ENCODE measurements around the gene RANBP3.

RANBP3 gene

GRCh38 chr19:5985098-5985783 is 7.3 kb upstream of the RANBP3 start:
- DNase-seq: no peak

- DNase-seq: no peak
Observed at GRCh38 chr19:5984600-5984999, 6.7 kb upstream of the RANBP3 start.

- peak in 1 of 2 donors; percentile 9 for DNase-seq
Observed at GRCh38 chr19:5983367-5983955, 5.5 kb upstream of the RANBP3 start.

DNA sequence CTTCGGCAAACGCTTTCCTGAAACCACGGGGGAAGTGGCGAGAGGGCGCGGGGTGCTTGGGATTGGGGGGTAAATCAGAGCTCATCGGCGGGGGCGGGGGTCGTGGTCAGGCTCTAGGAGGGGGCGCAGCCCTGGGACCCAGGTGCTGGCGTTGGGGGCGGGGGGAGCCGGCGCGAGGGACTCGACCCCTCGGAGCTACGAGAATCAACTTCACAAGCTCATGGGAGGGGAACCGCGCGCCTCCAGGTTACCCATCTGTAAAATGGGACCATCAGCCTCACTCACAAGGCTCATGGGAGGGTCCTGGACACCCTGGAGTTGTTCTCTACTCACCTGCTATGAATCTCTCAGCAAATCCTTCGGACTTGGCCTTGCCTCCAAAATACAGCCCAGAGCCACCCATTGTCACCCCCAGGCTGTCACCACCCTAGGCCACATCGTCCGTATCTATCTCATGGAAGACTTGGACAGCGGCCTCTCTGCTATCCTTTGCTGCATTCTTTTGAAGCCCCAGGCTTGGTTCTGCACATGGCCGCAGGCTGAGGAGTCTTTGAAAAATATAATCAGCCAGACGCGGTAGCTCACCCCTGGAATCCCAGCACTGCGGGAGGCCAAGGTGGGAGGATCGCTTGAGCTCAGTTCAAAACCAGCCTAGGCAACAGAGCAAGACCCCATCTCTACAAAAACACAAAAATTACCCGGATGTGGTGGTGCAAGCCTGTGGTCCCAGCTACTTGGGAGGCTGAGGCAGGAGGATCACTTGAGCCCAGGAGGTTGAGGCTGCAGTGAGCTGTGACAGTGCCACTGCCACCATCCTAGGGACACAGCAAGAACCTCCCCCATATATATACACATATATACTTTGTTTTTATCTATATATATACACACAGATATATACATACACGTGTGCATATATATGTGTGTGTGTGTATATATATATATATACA is 939 bp upstream of the RANBP3 start:
- DNase-seq: peak; percentile 26 to 29

DNA sequence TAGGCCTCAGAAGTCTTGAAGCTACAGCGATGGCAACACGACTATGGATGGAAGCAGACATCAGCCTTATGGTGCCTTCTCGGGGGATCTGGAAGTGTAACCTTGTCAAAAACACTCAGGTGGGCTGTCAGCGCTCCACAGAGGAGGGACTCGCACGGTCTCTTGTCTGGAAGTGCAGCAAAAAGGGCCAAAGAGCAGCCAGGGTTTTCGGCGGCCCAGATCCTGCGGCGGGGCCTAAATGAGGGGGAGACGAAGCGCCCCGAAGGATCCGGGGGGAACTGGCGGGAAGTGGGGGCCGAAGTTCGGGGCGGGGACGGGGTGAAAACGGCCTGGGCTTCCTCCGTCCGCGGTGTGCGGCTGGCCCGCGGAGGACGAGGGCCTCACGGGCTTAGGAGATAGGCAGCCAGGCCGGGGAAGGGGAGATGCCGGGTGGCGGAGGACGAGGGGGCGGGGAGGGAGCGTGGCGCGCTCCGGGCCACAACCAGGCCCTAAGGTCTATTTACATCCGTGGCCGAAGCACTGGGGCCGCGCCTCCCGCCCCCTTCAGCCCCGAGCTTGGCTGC is 637 bp downstream of the RANBP3 start:
- peak in 1 of 2 donors; percentile 33 for DNase-seq

DNA sequence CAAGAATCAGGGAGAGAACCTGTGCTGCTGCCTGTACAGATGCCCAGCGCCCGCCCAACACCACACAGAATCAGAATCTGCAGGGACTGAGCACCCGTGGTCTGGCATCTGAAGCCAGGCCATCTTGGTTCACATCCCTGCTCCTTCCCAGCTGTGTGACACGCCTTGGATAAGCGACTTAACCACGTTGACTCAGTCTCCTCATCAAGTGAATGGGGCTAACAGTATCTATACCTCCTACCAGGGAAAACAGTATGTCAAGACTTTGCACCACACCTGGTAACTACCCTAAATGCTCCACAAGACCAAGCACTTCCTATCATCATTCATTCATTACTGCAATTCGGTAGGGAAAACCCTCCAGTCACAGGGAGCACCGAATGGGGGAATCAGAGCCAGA is 1.2 kb downstream of the RANBP3 start:
- no peak for DNase-seq

- no peak for DNase-seq
Observed at GRCh38 chr19:5975388-5975728, 2.6 kb downstream of the RANBP3 start.

DNA sequence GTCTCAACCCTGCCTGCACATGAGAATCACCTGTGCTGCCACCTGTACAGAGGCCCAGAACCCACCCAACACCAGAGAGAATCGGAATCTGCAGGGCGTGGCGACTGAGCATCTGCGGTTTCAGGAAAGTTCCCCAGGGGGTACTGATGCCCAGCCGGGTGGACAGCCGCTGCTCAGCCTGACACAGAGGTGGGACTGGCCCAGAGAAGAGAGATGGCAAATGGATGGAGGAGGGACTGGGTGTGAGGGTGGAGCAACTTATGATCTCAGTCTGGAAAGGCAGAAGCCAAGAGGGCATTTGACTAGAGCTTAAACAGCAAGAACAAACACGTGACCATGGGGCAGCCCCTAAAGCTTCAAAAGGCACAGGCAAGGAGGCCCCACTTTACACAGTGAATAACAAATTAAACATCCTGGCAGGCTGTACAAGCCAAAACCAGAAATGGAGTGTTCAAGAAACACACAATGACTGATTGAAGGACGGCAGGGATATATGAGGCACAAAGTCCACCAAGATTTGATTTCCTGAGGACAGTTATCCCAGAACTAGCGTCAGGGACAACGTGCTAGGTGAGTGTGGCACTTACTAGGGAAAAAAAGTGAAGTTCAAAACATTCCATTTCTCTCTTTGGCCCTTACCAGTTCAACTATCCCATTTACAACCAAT is 3.1 kb downstream of the RANBP3 start:
- peak; percentile 50 to 55 for DNase-seq

- no peak for DNase-seq
Observed at GRCh38 chr19:5973867-5974635, 3.9 kb downstream of the RANBP3 start.

DNA sequence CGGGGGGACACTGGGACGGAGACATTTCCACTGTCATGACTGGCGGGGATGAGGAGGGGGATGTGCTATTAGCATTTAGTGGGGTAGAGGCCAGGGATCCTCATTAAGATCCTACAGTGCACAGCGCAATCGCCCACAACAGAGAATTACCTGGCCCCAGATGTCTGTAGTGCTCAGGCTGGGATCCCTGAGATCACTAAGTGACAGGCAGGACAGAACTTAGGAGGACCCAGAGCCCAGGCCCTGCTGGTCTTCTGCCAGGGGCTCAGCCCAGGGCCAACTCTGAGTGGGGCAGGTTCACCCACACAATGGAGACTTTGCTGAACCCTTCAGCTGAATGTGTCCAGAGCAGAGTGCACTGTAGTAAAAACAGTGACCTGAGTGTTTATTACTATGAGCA is 4.6 kb downstream of the RANBP3 start:
- no peak for DNase-seq

DNA sequence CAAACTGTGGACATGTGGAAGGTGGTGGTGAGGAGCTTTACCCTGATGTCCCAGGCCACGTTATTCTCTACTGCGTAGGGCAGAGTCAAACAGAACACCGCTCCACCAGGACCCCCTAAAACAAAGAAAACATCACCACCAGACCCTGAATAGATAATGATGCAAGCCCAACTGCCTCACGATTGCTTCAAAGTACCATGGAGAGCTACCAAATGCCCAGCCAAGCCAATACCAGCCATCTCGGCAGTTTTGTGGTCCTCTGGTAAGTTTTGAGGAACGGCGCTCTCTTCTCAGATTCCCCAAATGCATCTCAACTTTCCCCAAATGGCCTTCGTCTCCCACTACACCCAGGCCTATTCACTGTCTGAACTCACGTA is 5.6 kb downstream of the RANBP3 start:
- DNase-seq: no peak

DNA sequence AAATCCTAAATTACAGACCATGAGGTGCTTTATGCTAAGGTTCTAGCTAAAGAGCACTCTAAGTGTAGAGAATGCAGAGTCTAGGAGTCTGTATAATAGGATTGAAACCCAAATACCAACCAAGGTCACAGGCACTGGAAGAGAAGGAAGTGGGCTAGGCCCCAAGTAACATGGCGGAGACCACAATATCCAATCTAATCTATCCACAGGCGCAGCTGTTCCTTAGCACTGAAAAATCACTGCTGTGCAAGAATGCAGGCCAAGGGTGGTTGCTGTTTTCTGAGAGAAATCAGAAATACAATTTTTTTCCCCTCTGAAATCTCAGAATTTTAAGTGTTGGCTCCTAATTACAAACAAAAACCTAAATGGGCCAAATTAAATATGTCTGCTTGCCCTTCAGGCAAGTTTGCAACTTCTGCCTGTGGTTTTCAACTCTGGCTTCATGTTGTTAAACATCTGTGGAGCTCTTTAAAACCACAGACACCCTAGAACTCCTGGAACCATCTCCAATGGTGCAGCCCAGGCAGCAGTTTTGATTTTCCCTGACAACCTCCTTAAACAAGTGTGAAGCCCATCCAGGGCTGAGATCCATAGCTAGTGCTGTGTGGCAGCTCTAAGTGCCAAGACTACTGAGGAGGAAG is 6.1 kb downstream of the RANBP3 start:
- DNase-seq: no peak

- no peak for DNase-seq
Observed at GRCh38 chr19:5969476-5969875, 8.5 kb downstream of the RANBP3 start.

GRCh38 chr19:5968431-5969373 is 9.2 kb downstream of the RANBP3 start:
- no peak for DNase-seq

DNA sequence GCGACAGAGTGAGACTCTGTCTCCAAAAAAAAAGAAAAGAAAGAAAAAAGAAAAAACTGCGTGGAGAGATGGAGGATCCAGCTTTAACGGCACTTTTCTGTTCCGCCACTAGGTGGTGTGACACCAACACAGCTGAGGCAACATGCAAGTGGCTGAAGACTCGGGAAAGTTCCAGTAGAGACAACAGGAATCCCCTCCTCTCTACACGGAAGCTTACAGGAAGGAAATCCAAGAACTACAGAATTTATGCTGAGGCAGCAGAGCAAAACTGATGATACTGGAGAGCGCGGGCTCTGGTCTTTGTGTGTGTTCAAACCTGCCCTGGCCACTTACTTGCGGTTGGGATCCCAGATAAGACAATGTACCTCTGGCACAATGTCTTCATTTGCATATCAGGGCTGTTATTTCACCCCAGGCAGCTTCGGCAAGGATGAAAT is 9.9 kb downstream of the RANBP3 start:
- peak; percentile 71 to 73 for DNase-seq

- DNase-seq: no peak
Observed at GRCh38 chr19:5967571-5967970, 10.4 kb downstream of the RANBP3 start.

- DNase-seq: no peak
Observed at GRCh38 chr19:5966941-5967340, 11.0 kb downstream of the RANBP3 start.

DNA sequence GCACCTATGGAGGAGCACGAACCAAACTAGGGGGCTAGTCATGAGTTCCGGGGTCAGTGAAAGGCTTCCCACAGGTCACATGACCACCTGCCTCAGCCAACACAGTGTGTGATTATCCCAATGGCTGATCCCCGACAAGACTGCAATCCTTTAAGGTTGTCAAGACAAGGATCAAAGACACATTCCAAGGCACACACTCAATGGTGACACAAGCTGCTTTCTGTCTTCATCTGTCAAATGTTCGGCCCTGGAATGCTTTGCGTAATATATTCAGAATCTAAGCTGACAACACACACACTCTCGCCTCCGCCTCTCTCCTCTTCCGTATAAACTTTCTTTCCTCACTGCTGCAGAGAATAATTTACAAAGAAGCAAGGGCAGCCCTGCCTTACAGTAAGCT is 11.7 kb downstream of the RANBP3 start:
- DNase-seq: no peak

DNA sequence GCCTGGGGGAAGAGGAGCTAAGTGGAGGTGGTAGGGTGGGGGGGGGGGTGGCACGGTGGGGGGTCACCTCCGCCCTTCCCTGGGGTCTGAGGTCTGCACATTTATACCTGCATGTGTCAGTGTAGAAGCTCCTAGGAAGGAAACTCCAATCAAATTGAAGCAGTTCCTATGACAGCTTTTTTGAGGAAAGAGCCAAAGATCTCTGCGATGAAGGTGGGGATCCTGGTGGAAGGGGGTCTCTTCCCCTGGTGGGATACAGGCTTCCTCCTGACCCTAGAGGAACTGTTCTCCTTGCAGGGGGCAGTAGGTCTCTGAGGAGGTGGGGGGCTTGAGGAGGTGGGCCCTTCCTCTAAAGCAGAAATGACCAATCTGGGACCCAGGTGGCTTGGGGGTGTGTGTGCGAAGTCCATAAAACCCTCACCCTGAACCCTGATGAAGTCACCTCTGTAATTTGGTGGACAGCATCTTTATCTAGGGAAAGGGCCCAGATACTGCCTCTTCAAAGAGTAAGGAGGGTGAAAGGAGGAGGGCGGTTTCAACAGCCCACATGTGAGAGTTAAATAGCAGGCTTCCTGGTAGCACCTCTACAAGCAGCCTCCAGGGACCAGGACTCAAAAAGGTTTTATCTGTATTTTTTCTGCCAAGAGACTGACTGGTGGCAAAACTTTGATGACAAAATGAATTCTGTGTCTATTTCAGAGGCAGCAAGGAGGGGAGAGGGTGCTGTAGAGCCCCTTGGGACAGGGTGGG is 12.9 kb downstream of the RANBP3 start:
- DNase-seq: no peak

GRCh38 chr19:5963855-5964254 is 14.1 kb downstream of the RANBP3 start:
- no peak for DNase-seq
